GM10266 (cell line): ENCODE results near the gene COTL1.

ENCODE experiments used
- DNase-seq: peaks from one replicate; pipeline ENCODE4 v3.0.0; 2012; ENCODE audit errors: extremely low spot score
- TF ChIP-seq, protein P1 (sequence below): IDR thresholded peaks from 2 replicates; pipeline ENCODE4 v1.5.1; 2012; ENCODE audit warnings: mild to moderate bottlenecking, low read depth; ENCODE audit not compliant: control insufficient read depth, insufficient read depth; ENCODE audit errors: missing control alignments

COTL1 gene

GRCh38 chr16:84568066-84568465 lies 49.8 kb downstream of the COTL1 start:
- DNase-seq, result no peak
- TF ChIP-seq, protein P1, sequence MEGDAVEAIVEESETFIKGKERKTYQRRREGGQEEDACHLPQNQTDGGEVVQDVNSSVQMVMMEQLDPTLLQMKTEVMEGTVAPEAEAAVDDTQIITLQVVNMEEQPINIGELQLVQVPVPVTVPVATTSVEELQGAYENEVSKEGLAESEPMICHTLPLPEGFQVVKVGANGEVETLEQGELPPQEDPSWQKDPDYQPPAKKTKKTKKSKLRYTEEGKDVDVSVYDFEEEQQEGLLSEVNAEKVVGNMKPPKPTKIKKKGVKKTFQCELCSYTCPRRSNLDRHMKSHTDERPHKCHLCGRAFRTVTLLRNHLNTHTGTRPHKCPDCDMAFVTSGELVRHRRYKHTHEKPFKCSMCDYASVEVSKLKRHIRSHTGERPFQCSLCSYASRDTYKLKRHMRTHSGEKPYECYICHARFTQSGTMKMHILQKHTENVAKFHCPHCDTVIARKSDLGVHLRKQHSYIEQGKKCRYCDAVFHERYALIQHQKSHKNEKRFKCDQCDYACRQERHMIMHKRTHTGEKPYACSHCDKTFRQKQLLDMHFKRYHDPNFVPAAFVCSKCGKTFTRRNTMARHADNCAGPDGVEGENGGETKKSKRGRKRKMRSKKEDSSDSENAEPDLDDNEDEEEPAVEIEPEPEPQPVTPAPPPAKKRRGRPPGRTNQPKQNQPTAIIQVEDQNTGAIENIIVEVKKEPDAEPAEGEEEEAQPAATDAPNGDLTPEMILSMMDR, result no peak

- TF ChIP-seq, protein P1, result no peak
- DNase-seq, result no peak
Observed at GRCh38 chr16:84567286-84567962, 50.5 kb downstream of the COTL1 start.

GRCh38 chr16:84566545-84567257 lies 51.2 kb downstream of the COTL1 start:
- TF ChIP-seq, protein P1, result no peak

GRCh38 chr16:84565669-84566495 lies 52.0 kb downstream of the COTL1 start:
- TF ChIP-seq, protein P1, result no peak
- DNase-seq, result no peak

More at GRCh38 chr16:84566545-84567257, 51.2 kb downstream of the COTL1 start:
- DNase-seq, result no peak

- TF ChIP-seq, protein P1, result no peak
- DNase-seq, result no peak
Observed at GRCh38 chr16:84563786-84564420, 54.0 kb downstream of the COTL1 start.

GRCh38 chr16:84563064-84563715 lies 54.7 kb downstream of the COTL1 start:
- DNase-seq, result no peak
- TF ChIP-seq, protein P1, result no peak
